ENCODE results near the gene LRRC8E.

The LRRC8E gene

DNA sequence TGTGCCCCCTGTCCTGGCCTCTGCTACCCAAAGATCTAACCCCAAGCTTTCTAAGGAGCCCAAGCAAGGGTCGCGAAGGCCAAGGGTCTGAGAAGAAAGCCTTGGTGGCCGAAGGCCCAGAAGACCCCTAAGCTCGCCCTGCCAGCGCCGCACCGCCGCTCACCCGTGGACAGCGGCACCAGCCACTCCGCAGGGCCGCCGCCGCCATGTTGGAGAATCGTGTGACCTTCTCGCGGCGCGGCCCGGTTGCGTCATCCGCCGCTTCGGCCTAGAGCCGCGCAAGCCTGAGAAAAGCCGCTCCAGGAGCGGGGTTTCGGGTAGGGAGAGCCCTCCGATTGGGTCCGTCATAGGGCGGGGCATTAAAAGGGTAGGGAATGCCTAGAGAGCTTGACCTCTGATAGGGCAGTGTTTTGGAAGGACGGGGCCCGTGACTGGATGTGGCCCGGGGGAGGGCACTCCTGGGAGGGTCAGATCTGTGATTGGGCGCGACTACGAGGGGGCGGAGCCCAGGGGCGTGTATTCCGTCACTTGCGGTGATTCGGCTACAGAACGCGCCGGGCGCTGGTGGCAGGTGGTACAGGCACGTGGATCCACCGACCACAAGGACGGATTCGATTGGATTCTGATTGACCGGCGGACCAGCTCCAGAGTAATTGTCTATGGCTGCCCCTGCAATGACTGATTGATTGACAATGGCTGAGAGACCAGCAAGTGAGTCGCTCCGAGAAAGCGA is 55.3 kb downstream of the LRRC8E start, which contains the start of gene TIMM44:
Gene TIMM44, minus strand, starts transcription at position 223 of the 733 bp plus-strand sequence. Its CDS starts 15 bp downstream, at position 208.
- Histone ChIP-seq H3K27ac (ENCODE audit: low read depth in 2 of 2, low read length in 2 of 2) (peak within 1 kb of the TSS; percentile 93 to 97), H3K9ac (ENCODE audit: low read depth in 1 of 2, low read length in 2 of 2) (peak within 1 kb of the TSS; percentile 98 to 99), H3K9me3 (ENCODE audit: control insufficient read depth in 2 of 2, low read length in 2 of 2) (no peaks in the 10 kb centered on the region), H3K4me3 (ENCODE audit: low read length in 2 of 2) (peak within 1 kb of the TSS; percentile 93 to 96), H3K36me3 (ENCODE audit: control insufficient read depth in 2 of 2, insufficient read depth in 2 of 2, low read length in 2 of 2) (peaks cover 13 to 16% of the 10 kb centered on the region in 2 donors), H3K27me3 (ENCODE audit: control insufficient read depth in 2 of 2, insufficient read depth in 2 of 2, low read length in 2 of 2) (no peaks in the 10 kb centered on the region), H3K4me1 (ENCODE audit: control insufficient read depth in 2 of 2, insufficient read depth in 2 of 2, low read length in 2 of 2) (peaks cover 7 to 12% of the 10 kb centered on the region in 2 donors)

DNA sequence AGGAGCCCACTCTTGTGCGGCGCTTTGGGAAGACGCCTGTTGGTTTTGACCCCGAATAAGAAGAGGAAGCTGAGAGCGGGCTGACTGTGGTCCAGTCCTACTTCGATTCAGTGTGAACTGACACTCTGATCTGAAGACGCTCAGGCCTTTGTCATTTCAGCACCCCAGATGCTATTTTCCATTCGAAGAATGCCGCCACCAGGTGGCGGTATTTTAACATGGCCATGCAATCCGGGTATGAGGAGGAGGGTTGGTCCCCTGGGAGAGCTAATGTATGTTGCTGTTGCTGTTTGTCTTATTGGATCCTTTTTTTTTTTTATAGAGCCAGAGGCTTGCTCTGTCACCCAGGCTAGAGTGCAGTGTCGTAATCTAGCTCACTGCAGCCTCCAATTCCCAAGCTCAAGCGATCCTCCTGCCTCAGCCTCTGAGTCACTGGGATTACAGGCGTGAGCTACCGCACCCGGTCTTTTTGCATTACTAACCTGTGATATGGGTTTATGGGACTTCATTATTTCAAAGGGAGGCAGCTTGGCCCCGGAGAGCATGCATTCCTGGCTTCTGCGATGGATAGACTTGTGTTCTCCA is 56.0 kb downstream of the LRRC8E start:
- Histone ChIP-seq H3K27me3 (ENCODE audit: control insufficient read depth in 2 of 2, insufficient read depth in 2 of 2, low read length in 2 of 2) (no peaks in the 10 kb centered on the region), H3K4me1 (ENCODE audit: control insufficient read depth in 2 of 2, insufficient read depth in 2 of 2, low read length in 2 of 2) (peaks cover 7 to 12% of the 10 kb centered on the region in 2 donors), H3K9ac (ENCODE audit: low read depth in 1 of 2, low read length in 2 of 2) (peak overlapping the region; percentile 55 to 71), H3K4me3 (ENCODE audit: low read length in 2 of 2) (peak overlapping the region; percentile 52 to 90), H3K9me3 (ENCODE audit: control insufficient read depth in 2 of 2, low read length in 2 of 2) (no peaks in the 10 kb centered on the region), H3K27ac (ENCODE audit: low read depth in 2 of 2, low read length in 2 of 2) (peak overlapping the region; percentile 67 to 85), H3K36me3 (ENCODE audit: control insufficient read depth in 2 of 2, insufficient read depth in 2 of 2, low read length in 2 of 2) (peaks cover 11 to 13% of the 10 kb centered on the region in 2 donors)

DNA sequence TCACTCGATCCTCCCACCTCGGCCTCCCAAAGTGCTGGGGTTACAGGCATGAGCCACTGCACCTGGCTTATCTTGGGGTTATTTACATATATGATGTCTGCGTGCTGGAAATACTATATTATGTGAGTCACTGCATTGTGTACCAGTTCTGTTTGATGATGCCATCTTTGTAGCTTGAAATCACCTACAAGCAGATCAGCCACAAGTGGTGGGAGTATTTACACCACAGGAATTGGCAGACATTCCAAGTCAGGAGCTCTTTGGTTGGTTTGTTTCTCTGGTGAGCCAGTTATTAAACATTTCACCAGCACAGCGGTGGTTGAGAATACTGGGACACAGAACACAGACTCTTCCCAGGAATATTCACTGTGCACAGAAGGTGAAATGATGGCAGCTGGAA is 59.6 kb downstream of the LRRC8E start:
- Histone ChIP-seq H3K4me3 (ENCODE audit: low read length in 2 of 2) (no peak overlapping the region), H3K27me3 (ENCODE audit: control insufficient read depth in 2 of 2, insufficient read depth in 2 of 2, low read length in 2 of 2) (no peaks in the 10 kb centered on the region), H3K27ac (ENCODE audit: low read depth in 2 of 2, low read length in 2 of 2) (no peak overlapping the region), H3K36me3 (ENCODE audit: control insufficient read depth in 2 of 2, insufficient read depth in 2 of 2, low read length in 2 of 2) (no peaks in the 10 kb centered on the region), H3K4me1 (ENCODE audit: control insufficient read depth in 2 of 2, insufficient read depth in 2 of 2, low read length in 2 of 2) (peaks cover 4 to 7% of the 10 kb centered on the region in 2 donors), H3K9me3 (ENCODE audit: control insufficient read depth in 2 of 2, low read length in 2 of 2) (no peaks in the 10 kb centered on the region), H3K9ac (ENCODE audit: low read depth in 1 of 2, low read length in 2 of 2) (no peak overlapping the region)
